Measurements from ENCODE around the gene MRPS16.

- TF ChIP-seq CTCF (IDR thresholded peaks at IDR 0.05; ENCODE audit: insufficient read depth, low read length) (no peak), REST (IDR thresholded peaks at IDR 0.05; ENCODE audit: insufficient replicate concordance, low read depth) (no peak), POLR2AphosphoS5 (IDR thresholded peaks at IDR 0.05; ENCODE audit: low read depth) (no peak)
Observed at GRCh38 chr10:73262880-73263555, 10.6 kb upstream of the MRPS16 start.

Measured in HL-60 (cell line).